ENCODE measurements around the gene KRT2. TPM values are rescaled to one million over a fixed set of nuclear protein-coding genes. Genes with fewer than 3 reads are reported as not detected.

Gene KRT2
- total and polyA plus RNA-seq, 12 donors: 0.16 TPM; not detected in 11

GRCh38 chr12:52616680-52617402, 35.2 kb downstream of the KRT2 start:
- Histone ChIP-seq H3K36me3 (replicated peaks in 1 of 2) (no peaks in the 10 kb centered on the region), H3K4me1 (replicated peaks in 1 of 2) (no peaks in the 10 kb centered on the region), H3K9me3 (replicated peaks in 1 of 3) (no peaks in the 10 kb centered on the region), H3K27ac (no peak overlapping the region), H3K4me3 (no peak overlapping the region), H3K27me3 (no peaks in the 10 kb centered on the region)
- no peak for TF ChIP-seq POLR2A (IDR thresholded peaks at IDR 0.05)
- TF ChIP-seq, protein P1, sequence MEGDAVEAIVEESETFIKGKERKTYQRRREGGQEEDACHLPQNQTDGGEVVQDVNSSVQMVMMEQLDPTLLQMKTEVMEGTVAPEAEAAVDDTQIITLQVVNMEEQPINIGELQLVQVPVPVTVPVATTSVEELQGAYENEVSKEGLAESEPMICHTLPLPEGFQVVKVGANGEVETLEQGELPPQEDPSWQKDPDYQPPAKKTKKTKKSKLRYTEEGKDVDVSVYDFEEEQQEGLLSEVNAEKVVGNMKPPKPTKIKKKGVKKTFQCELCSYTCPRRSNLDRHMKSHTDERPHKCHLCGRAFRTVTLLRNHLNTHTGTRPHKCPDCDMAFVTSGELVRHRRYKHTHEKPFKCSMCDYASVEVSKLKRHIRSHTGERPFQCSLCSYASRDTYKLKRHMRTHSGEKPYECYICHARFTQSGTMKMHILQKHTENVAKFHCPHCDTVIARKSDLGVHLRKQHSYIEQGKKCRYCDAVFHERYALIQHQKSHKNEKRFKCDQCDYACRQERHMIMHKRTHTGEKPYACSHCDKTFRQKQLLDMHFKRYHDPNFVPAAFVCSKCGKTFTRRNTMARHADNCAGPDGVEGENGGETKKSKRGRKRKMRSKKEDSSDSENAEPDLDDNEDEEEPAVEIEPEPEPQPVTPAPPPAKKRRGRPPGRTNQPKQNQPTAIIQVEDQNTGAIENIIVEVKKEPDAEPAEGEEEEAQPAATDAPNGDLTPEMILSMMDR (IDR thresholded peaks at IDR 0.05): no peak
- intact Hi-C loops (cut with DNase I): no loop called here
- 82 to 86% (median 84%) methylated on average over 10 of the region's 10 CpGs for WGBS, 4 donors
- DNase-seq: no peak

DNA sequence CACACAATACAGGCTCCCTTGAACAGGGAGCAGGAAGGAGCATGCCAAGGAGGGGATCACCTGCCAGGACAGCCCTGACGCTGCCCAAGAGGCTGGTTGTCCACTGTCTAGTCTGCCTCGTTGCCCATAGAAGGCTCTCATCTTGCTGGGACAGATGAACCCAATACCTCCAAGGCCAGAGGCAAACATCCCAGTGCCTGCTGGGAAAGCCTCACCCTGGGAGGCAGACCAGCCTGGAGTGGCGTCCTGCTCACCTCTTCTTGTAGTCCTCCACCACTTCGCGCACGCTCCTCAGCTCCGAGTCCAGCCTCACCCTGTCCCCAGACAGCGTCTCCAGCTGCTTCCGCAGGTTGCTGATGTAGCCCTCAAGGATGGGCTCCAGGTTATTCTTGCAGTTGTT, 36.1 kb downstream of the KRT2 start:
- no peaks in the 10 kb centered on the region for H3K9me3 ChIP-seq (replicated peaks in 1 of 3)
- no peak overlapping the region for H3K27ac ChIP-seq
- 83 to 88% (median 87%) methylated on average over 7 to 9 of the region's 9 CpGs for WGBS, 4 donors
- no peaks in the 10 kb centered on the region for H3K4me1 ChIP-seq (replicated peaks in 1 of 2)
- H3K36me3 ChIP-seq (replicated peaks in 1 of 2): no peaks in the 10 kb centered on the region
- intact Hi-C loops (cut with DNase I): no loop called here
- H3K4me3 ChIP-seq: no peak overlapping the region
- DNase-seq: no peak
- H3K27me3 ChIP-seq: no peaks in the 10 kb centered on the region
- no peak for TF ChIP-seq POLR2A (IDR thresholded peaks at IDR 0.05)
- TF ChIP-seq, protein P1 (IDR thresholded peaks at IDR 0.05): no peak

DNA sequence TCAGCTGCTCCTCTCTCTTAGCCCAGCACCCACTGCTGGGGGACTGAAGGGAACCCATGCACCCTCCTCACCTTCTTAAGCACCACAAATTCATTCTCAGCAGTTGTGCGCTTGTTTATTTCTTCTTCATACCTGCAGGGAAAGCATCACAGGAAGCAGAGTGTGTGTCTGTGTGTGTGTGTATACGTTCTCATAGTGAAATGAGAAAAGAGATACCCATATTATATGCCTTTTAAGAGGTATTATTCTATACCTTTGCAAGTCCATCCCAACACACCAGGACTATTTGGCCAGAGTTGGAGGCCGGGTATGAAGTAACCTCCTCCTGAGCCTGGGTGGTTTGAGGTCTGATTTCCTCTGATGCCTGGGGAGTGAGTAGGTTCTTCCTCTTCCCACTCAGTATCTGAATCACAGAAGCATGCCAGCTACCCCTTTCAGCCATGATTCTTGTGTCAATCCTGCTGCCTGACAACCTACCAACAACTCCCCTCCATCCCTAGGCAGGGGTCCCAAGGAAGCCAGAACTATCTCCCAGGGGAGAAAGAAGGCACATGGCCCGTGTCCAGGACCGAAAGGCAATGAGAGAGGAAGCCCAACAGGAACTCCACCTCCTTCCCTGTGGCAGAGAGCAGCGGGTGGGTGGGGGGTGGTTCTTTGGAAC, 36.7 kb downstream of the KRT2 start:
- Histone ChIP-seq H3K27me3 (no peaks in the 10 kb centered on the region), H3K27ac (no peak overlapping the region), H3K36me3 (replicated peaks in 1 of 2) (no peaks in the 10 kb centered on the region), H3K9me3 (replicated peaks in 1 of 3) (no peaks in the 10 kb centered on the region), H3K4me3 (no peak overlapping the region), H3K4me1 (replicated peaks in 1 of 2) (no peaks in the 10 kb centered on the region)
- no peak for DNase-seq
- WGBS, 4 donors: 58 to 61% (median 60%) methylated on average over 6 of the region's 6 CpGs
- intact Hi-C loops (cut with DNase I): no loop called here
- TF ChIP-seq POLR2A (IDR thresholded peaks at IDR 0.05): no peak
- TF ChIP-seq, protein P1 (IDR thresholded peaks at IDR 0.05): no peak

- TF ChIP-seq, protein P1 (IDR thresholded peaks at IDR 0.05): no peak
- no peak for TF ChIP-seq POLR2A (IDR thresholded peaks at IDR 0.05)
- DNase-seq: no peak
- WGBS, 4 donors: 85 to 88% (median 88%) methylated on average over 9 to 10 of the region's 10 CpGs
- Histone ChIP-seq H3K27me3 (no peaks in the 10 kb centered on the region), H3K9me3 (replicated peaks in 1 of 3) (no peaks in the 10 kb centered on the region), H3K36me3 (replicated peaks in 1 of 2) (no peaks in the 10 kb centered on the region), H3K4me3 (no peak overlapping the region), H3K27ac (no peak overlapping the region), H3K4me1 (replicated peaks in 1 of 2) (no peaks in the 10 kb centered on the region)
- intact Hi-C loops (cut with DNase I): no loop called here
Measured at GRCh38 chr12:52614381-52615207, 37.4 kb downstream of the KRT2 start.

All from adrenal gland (tissue), 12 donors.